ENCODE results near the gene TCF7L2. TPM values are rescaled to one million over a fixed set of nuclear protein-coding genes. Genes with fewer than 3 reads are reported as not detected.

TCF7L2 gene
- total and polyA plus RNA-seq, 4 donors = 9.1 to 32.3 (median 21.4) TPM

- no peak for DNase-seq
- whole genome bisulfite sequencing, 2 donors = 96 to 98% methylated on average over 6 of the region's 6 CpGs
- no peak overlapping the region for H3K9ac ChIP-seq (ENCODE audit: insufficient read depth in 1 of 2, low read length in 2 of 2)
- no peaks in the 10 kb centered on the region for H3K36me3 ChIP-seq (ENCODE audit: control insufficient read depth in 4 of 4, insufficient read depth in 4 of 4, low read length in 4 of 4)
- TF ChIP-seq, protein P1, sequence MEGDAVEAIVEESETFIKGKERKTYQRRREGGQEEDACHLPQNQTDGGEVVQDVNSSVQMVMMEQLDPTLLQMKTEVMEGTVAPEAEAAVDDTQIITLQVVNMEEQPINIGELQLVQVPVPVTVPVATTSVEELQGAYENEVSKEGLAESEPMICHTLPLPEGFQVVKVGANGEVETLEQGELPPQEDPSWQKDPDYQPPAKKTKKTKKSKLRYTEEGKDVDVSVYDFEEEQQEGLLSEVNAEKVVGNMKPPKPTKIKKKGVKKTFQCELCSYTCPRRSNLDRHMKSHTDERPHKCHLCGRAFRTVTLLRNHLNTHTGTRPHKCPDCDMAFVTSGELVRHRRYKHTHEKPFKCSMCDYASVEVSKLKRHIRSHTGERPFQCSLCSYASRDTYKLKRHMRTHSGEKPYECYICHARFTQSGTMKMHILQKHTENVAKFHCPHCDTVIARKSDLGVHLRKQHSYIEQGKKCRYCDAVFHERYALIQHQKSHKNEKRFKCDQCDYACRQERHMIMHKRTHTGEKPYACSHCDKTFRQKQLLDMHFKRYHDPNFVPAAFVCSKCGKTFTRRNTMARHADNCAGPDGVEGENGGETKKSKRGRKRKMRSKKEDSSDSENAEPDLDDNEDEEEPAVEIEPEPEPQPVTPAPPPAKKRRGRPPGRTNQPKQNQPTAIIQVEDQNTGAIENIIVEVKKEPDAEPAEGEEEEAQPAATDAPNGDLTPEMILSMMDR (IDR thresholded peaks at IDR 0.05; ENCODE audit: control extremely low read depth, extremely low read depth) = no peak
- H3K4me1 ChIP-seq (ENCODE audit: control insufficient read depth in 5 of 5, insufficient read depth in 5 of 5, low read length in 5 of 5) = peaks cover 22 to 48% (median 30%) of the 10 kb centered on the region in 5 donors
- no peaks in the 10 kb centered on the region for H3K9me3 ChIP-seq (ENCODE audit: control insufficient read depth in 4 of 4, insufficient read depth in 3 of 4, low read length in 3 of 4)
- ATAC-seq (ENCODE audit: insufficient read depth, low FRiP score) = no peak
- H3K27me3 ChIP-seq (ENCODE audit: control insufficient read depth in 3 of 3, insufficient read depth in 3 of 3, low read length in 2 of 3) = no peaks in the 10 kb centered on the region
- no peak overlapping the region for H3K4me3 ChIP-seq
- H3K27ac ChIP-seq (ENCODE audit: low read depth in 1 of 2, low read length in 1 of 2) = no peak overlapping the region
Observed at GRCh38 chr10:113024930-113025329, 74.9 kb downstream of the TCF7L2 start.

GRCh38 chr10:113025487-113025886, 75.4 kb downstream of the TCF7L2 start:
- H3K27me3 ChIP-seq (ENCODE audit: control insufficient read depth in 3 of 3, insufficient read depth in 3 of 3, low read length in 2 of 3) = no peaks in the 10 kb centered on the region
- TF ChIP-seq, protein P1 (IDR thresholded peaks at IDR 0.05; ENCODE audit: control extremely low read depth, extremely low read depth) = no peak
- DNase-seq (no peak), ATAC-seq (ENCODE audit: insufficient read depth, low FRiP score) (no peak)
- WGBS, 2 donors = 96 to 97% methylated on average over 6 of the region's 6 CpGs
- no peak overlapping the region for H3K27ac ChIP-seq (ENCODE audit: low read depth in 1 of 2, low read length in 1 of 2)
- no peak overlapping the region for H3K9ac ChIP-seq (ENCODE audit: insufficient read depth in 1 of 2, low read length in 2 of 2)
- H3K36me3 ChIP-seq (ENCODE audit: control insufficient read depth in 4 of 4, insufficient read depth in 4 of 4, low read length in 4 of 4) = no peaks in the 10 kb centered on the region
- no peak overlapping the region for H3K4me3 ChIP-seq
- H3K4me1 ChIP-seq (ENCODE audit: control insufficient read depth in 5 of 5, insufficient read depth in 5 of 5, low read length in 5 of 5) = peaks cover 19 to 43% (median 25%) of the 10 kb centered on the region in 5 donors
- H3K9me3 ChIP-seq (ENCODE audit: control insufficient read depth in 4 of 4, insufficient read depth in 3 of 4, low read length in 3 of 4) = no peaks in the 10 kb centered on the region

- peaks cover 15 to 32% (median 15%) of the 10 kb centered on the region in 5 donors for H3K4me1 ChIP-seq (ENCODE audit: control insufficient read depth in 5 of 5, insufficient read depth in 5 of 5, low read length in 5 of 5)
- no peaks in the 10 kb centered on the region for H3K27me3 ChIP-seq (ENCODE audit: control insufficient read depth in 3 of 3, insufficient read depth in 3 of 3, low read length in 2 of 3)
- peak in 1 of 3 donors; percentile 40 for DNase-seq
- H3K4me3 ChIP-seq = no peak overlapping the region
- TF ChIP-seq, protein P1 (IDR thresholded peaks at IDR 0.05; ENCODE audit: control extremely low read depth, extremely low read depth) = no peak
- no peak overlapping the region for H3K9ac ChIP-seq (ENCODE audit: insufficient read depth in 1 of 2, low read length in 2 of 2)
- 61 to 67% methylated on average over 4 of the region's 4 CpGs for WGBS, 2 donors
- no peak overlapping the region for H3K27ac ChIP-seq (ENCODE audit: low read depth in 1 of 2, low read length in 1 of 2)
- peaks cover 0 to 2% (median 0%) of the 10 kb centered on the region in 4 donors for H3K36me3 ChIP-seq (ENCODE audit: control insufficient read depth in 4 of 4, insufficient read depth in 4 of 4, low read length in 4 of 4)
- ATAC-seq (ENCODE audit: insufficient read depth, low FRiP score) = no peak
- no peaks in the 10 kb centered on the region for H3K9me3 ChIP-seq (ENCODE audit: control insufficient read depth in 4 of 4, insufficient read depth in 3 of 4, low read length in 3 of 4)
Observed at GRCh38 chr10:113026679-113027078, 76.6 kb downstream of the TCF7L2 start.

DNA sequence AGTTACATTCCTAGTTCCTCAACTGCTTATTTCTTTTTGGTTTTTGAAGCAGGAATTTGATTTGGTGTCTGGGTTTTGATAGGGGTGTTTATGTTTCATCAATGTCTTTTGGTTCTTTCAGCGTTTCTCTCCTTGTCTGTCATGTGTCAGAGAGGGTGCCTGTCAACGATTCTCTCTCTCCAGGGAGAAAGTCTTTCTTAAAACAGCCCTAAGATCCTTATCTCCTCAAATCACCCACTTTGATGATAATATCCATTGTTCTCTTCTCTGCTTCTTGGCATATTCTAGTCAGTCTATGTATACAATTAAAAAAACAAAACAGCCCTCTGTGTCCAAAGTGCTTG, 77.2 kb downstream of the TCF7L2 start:
- Histone ChIP-seq H3K27ac (ENCODE audit: low read depth in 1 of 2, low read length in 1 of 2) (no peak overlapping the region), H3K9me3 (ENCODE audit: control insufficient read depth in 4 of 4, insufficient read depth in 3 of 4, low read length in 3 of 4) (no peaks in the 10 kb centered on the region)
- TF ChIP-seq, protein P1 (IDR thresholded peaks at IDR 0.05; ENCODE audit: control extremely low read depth, extremely low read depth) = no peak

More for the DNA sequence above, 77.2 kb downstream of the TCF7L2 start:
- H3K9ac ChIP-seq (ENCODE audit: insufficient read depth in 1 of 2, low read length in 2 of 2) = no peak overlapping the region
- no peaks in the 10 kb centered on the region for H3K27me3 ChIP-seq (ENCODE audit: control insufficient read depth in 3 of 3, insufficient read depth in 3 of 3, low read length in 2 of 3)
- H3K4me3 ChIP-seq = no peak overlapping the region
- DNase-seq (peak in 1 of 3 donors; percentile 38), ATAC-seq (ENCODE audit: insufficient read depth, low FRiP score) (no peak)
- 8 to 19% methylated on average over 2 of the region's 2 CpGs for WGBS, 2 donors
- peaks cover 11 to 27% (median 15%) of the 10 kb centered on the region in 5 donors for H3K4me1 ChIP-seq (ENCODE audit: control insufficient read depth in 5 of 5, insufficient read depth in 5 of 5, low read length in 5 of 5)
- peaks cover 0 to 2% (median 0%) of the 10 kb centered on the region in 4 donors for H3K36me3 ChIP-seq (ENCODE audit: control insufficient read depth in 4 of 4, insufficient read depth in 4 of 4, low read length in 4 of 4)
